Measurements from ENCODE around the gene DCTN2.

DCTN2 gene

DNA sequence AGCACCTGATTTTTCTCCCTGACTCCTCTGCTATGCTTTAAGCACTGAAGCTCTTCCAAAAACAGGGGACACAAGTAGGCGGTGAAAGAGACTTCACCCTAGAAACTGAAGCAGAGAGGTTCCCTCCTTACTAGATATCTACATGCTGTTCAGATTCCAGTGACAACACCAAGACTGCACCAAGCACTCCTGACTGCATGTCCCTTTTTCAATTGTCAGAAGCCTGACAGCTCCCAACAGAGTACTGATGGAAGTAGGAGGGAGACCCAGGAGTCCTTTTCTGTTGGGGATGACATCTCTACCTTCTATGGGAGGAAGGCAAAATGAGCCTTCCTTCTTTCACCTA, 10.4 kb downstream of the DCTN2 start:
- H3K4me3 Mint-ChIP-seq = no peak overlapping the region
- peaks cover 3% of the 10 kb centered on the region for H3K27me3 Mint-ChIP-seq (ENCODE audit: low read depth, poor library complexity)
- peaks cover 18% of the 10 kb centered on the region for H3K4me1 Mint-ChIP-seq
- no peak for TF ChIP-seq CTCF (IDR thresholded peaks at IDR 0.05)
- H3K9me3 Mint-ChIP-seq = no peaks in the 10 kb centered on the region
- H3K36me3 Mint-ChIP-seq (ENCODE audit: low read depth) = peaks cover 73% of the 10 kb centered on the region
- no peak for DNase-seq
- no peak overlapping the region for H3K27ac Mint-ChIP-seq

- no peaks in the 10 kb centered on the region for H3K9me3 Mint-ChIP-seq
- H3K4me1 Mint-ChIP-seq = peaks cover 13% of the 10 kb centered on the region
- no peak overlapping the region for H3K27ac Mint-ChIP-seq
- no peak overlapping the region for H3K4me3 Mint-ChIP-seq
- no peak for DNase-seq
- peaks cover 77% of the 10 kb centered on the region for H3K36me3 Mint-ChIP-seq (ENCODE audit: low read depth)
- no peak for TF ChIP-seq CTCF (IDR thresholded peaks at IDR 0.05)
- peaks cover 5% of the 10 kb centered on the region for H3K27me3 Mint-ChIP-seq (ENCODE audit: low read depth, poor library complexity)
Measured at GRCh38 chr12:57535764-57536596, 11.0 kb downstream of the DCTN2 start.

DNA sequence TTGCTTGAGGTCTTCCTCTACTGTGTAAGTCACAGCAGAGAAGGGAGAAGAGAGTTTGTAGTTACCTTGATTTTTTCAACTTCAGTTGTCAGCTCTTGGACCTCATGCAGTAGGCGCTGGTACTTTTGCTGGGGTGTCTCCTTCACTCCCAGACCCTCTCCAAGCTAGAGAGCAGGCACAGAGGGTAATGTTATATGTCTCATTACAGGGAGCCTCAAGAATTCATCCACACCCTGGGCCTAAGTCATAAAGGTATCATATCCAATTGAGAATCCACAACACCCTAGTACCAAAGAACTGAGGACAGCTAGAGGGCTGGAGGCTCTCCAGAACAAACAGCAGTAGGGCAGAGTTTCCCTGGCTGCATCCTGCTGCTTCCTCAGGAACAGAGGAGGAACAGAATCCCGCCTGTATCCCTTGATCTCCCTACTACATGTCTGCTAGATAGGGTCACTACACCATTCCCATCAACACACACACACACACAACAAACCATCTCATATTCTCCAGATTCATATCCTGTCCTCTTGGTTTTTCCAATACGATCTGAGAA, 11.9 kb downstream of the DCTN2 start:
- peaks cover 5% of the 10 kb centered on the region for H3K27me3 Mint-ChIP-seq (ENCODE audit: low read depth, poor library complexity)
- peaks cover 5% of the 10 kb centered on the region for H3K4me1 Mint-ChIP-seq
- TF ChIP-seq CTCF (IDR thresholded peaks at IDR 0.05) = no peak
- no peak overlapping the region for H3K4me3 Mint-ChIP-seq
- no peak overlapping the region for H3K27ac Mint-ChIP-seq
- peaks cover 78% of the 10 kb centered on the region for H3K36me3 Mint-ChIP-seq (ENCODE audit: low read depth)
- no peaks in the 10 kb centered on the region for H3K9me3 Mint-ChIP-seq
- no peak for DNase-seq

GRCh38 chr12:57534250-57534649, 12.7 kb downstream of the DCTN2 start:
- Mint-ChIP-seq H3K27me3 (ENCODE audit: low read depth, poor library complexity) (peaks cover 5% of the 10 kb centered on the region), H3K27ac (no peak overlapping the region), H3K36me3 (ENCODE audit: low read depth) (peaks cover 85% of the 10 kb centered on the region), H3K9me3 (no peaks in the 10 kb centered on the region), H3K4me1 (peaks cover 5% of the 10 kb centered on the region), H3K4me3 (no peak overlapping the region)
- DNase-seq = no peak
- no peak for TF ChIP-seq CTCF (IDR thresholded peaks at IDR 0.05)

DNA sequence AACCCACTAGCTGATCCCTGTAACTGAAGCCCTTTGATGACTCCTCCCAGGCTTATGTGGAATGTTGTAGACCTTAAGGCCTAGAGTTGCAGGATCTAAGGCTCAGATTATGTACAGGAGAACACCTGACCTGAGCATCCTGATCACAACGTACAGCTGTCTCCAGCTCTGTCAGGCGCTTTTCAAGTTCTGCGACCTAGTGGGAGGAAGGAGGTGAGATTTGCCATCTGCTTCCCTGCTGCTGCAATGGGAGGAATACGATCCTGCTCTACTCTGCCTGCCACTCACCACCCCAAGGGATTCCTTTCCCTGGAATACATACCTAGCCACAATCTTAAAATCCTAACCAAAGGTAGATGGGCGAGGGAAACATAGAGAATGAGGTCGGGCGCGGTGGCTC, 13.9 kb downstream of the DCTN2 start:
- H3K4me1 Mint-ChIP-seq = no peaks in the 10 kb centered on the region
- no peak overlapping the region for H3K4me3 Mint-ChIP-seq
- no peaks in the 10 kb centered on the region for H3K9me3 Mint-ChIP-seq
- H3K27ac Mint-ChIP-seq = peak overlapping the region; percentile 14
- H3K36me3 Mint-ChIP-seq (ENCODE audit: low read depth) = peaks cover 75% of the 10 kb centered on the region
- peaks cover 5% of the 10 kb centered on the region for H3K27me3 Mint-ChIP-seq (ENCODE audit: low read depth, poor library complexity)
- TF ChIP-seq CTCF (IDR thresholded peaks at IDR 0.05) = no peak
- DNase-seq = no peak

DNA sequence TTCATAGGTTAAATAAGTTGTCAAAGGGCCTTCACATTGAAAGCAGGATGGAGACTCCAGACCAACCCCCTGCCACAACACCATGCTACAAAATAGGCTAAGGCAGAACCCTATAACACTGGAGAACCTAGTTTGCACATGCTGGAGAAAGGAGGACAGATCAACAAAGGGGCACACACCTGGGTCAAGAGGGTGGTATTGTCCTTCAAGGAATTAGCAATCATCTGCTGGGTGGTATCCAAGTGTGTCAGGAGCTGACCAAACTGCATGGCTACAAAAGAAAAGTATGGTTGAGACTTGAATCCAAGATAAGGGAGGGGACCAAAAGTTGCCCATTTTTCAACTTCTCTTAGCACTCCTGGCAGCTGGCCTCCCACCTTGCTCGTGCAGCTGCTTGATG, 15.2 kb downstream of the DCTN2 start:
- no peak for TF ChIP-seq CTCF (IDR thresholded peaks at IDR 0.05)
- no peak for DNase-seq
- no peaks in the 10 kb centered on the region for H3K9me3 Mint-ChIP-seq
- peaks cover 5% of the 10 kb centered on the region for H3K27me3 Mint-ChIP-seq (ENCODE audit: low read depth, poor library complexity)
- peak overlapping the region; percentile 66 for H3K27ac Mint-ChIP-seq
- H3K4me1 Mint-ChIP-seq = peaks cover 3% of the 10 kb centered on the region
- H3K36me3 Mint-ChIP-seq (ENCODE audit: low read depth) = peaks cover 69% of the 10 kb centered on the region
- H3K4me3 Mint-ChIP-seq = no peak overlapping the region

All from nephron progenitor cell (in vitro differentiated cells).